Choroid plexus epithelial cell (primary cell): ENCODE measurements around the gene SPATA31C2.
A peak's percentile ranks its signal among the peaks of the same experiment; 100 is the strongest.
"Not testable (repeated sequence)": the region's sequence is repeated elsewhere in the genome, so short reads cannot be mapped to it uniquely, and the experiment has no call there.

Source experiments
- DNase-seq: peaks from one replicate; pipeline ENCODE4 v3.0.0-alpha.2; 2010; ENCODE audit warnings: low read depth
- H3K4me3 ChIP-seq: 2 replicates; pipeline ENCODE4 v1.5.1; 2011; ENCODE audit warnings: low read depth, mild to moderate bottlenecking, control low read depth, low read length, moderate library complexity
- TF ChIP-seq, protein P1 (sequence below): conservative IDR thresholded peaks from 2 replicates; pipeline ENCODE4 v1.5.1; 2011; ENCODE audit warnings: low read depth, mild to moderate bottlenecking, control low read depth, inconsistent platforms, low read length, moderate library complexity

The SPATA31C2 gene

DNA sequence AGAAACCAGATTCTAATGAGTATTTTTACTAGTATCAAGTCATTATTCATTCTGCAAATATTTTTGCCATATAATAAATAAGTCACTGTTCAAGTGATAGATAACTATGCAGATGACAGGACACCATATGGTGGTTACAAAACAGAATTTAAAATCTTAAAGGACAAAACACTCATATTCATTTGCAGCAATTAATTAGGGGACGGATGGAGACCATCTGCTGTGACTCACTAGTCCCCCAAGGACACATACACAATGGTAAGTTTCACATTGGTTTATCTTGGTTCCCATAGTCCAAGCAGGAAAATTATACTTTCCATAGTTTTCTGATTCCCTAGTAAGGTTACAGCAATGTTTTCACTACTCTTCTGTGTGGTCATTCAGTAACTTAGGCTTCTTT is 28.4 kb upstream of the SPATA31C2 start:
- TF ChIP-seq, protein P1, sequence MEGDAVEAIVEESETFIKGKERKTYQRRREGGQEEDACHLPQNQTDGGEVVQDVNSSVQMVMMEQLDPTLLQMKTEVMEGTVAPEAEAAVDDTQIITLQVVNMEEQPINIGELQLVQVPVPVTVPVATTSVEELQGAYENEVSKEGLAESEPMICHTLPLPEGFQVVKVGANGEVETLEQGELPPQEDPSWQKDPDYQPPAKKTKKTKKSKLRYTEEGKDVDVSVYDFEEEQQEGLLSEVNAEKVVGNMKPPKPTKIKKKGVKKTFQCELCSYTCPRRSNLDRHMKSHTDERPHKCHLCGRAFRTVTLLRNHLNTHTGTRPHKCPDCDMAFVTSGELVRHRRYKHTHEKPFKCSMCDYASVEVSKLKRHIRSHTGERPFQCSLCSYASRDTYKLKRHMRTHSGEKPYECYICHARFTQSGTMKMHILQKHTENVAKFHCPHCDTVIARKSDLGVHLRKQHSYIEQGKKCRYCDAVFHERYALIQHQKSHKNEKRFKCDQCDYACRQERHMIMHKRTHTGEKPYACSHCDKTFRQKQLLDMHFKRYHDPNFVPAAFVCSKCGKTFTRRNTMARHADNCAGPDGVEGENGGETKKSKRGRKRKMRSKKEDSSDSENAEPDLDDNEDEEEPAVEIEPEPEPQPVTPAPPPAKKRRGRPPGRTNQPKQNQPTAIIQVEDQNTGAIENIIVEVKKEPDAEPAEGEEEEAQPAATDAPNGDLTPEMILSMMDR: no peak
- no peak overlapping the region for H3K4me3 ChIP-seq
- DNase-seq: no peak

DNA sequence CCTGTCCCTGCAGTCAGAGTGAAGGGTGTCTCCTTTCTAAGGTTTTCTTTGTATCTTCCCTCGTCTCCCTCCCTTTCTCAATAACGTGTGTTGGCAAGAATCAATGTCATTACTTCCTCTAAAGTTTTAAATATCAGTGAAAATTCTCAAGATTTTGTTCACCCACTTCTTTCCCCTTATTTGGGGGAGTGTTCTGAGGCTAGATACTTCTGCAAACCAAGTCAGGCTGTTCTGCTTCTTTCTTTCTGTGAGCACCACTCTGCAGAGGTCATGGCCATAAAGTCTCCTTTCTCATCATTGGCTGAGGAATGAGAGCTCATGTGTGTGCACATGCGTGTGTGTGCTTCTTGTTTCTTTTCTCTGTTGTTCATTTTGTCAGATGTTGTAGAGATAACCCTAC is 26.6 kb upstream of the SPATA31C2 start:
- H3K4me3 ChIP-seq: no peak overlapping the region
- no peak for DNase-seq
- TF ChIP-seq, protein P1: no peak

DNA sequence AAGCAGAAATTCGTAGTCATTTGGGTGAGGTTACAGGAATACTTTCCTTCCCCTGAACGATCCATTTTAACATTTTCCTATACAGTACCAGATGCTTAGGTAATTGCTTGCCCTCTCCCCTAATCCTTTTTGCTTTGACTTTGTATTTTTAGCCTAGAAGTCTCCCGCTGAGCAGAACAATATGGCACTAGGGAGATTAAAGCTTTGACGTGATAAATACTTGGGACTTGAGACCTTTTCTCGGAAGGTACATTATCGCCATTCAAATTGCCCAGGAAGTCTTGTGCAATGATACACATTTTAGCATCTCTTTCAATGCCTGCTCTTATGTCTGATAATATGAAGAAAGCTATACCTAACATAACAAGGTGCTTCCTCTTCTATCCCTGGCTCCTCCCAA is 22.9 kb upstream of the SPATA31C2 start:
- H3K4me3 ChIP-seq: no peak overlapping the region
- TF ChIP-seq, protein P1: no peak
- DNase-seq: no peak

DNA sequence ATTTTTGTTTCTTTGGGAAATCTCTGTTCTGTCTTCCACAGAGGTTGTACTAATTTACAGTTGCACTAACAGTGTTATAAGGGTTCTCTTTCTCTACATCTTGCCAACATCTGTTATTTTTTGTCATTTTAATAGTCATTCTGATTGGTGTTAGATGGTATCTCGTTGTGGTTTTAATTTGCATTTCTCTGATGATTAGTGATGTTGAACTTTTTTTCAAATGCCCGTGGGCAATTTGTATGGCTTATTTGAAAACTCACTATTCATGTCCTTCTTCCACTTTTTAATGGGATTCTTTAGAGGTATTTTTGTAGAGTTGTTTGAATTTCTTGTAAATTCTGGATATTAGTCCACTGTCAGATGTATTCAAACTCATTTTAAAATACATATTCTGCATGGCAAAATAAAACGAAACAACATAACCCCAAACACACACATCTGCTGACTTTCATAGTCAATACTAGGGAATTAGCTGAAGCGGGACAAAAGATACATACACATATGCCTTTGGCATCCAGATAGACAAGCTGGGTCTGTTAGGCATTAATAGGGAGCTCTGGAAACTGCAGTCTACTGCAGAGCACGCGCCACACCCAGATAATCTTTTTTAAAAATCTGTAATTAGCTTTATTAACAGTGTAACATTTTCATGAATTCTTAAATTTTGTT is 5.8 kb upstream of the SPATA31C2 start:
- H3K4me3 ChIP-seq: no peak overlapping the region
- TF ChIP-seq, protein P1: no peak
- no peak for DNase-seq

DNA sequence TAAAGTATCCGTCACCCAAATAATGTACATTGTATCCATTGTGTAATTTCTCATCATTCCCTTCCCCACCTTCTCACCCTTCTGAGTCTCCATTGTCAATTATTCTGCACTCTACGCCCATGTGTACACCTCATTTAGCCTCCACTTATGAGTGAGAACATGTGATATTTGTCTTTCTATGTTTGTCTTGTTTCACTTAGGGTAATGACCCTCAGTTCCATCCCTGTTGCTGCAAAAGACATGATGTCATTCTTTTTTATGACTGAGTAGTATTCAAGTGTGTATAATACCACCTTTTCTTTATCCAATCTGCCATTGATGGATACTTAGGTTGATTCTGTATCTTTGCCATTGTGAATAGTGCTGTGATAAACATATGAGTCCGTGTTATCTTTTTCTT is 4.9 kb upstream of the SPATA31C2 start:
- no peak for DNase-seq
- H3K4me3 ChIP-seq: no peak overlapping the region
- TF ChIP-seq, protein P1: no peak

DNA sequence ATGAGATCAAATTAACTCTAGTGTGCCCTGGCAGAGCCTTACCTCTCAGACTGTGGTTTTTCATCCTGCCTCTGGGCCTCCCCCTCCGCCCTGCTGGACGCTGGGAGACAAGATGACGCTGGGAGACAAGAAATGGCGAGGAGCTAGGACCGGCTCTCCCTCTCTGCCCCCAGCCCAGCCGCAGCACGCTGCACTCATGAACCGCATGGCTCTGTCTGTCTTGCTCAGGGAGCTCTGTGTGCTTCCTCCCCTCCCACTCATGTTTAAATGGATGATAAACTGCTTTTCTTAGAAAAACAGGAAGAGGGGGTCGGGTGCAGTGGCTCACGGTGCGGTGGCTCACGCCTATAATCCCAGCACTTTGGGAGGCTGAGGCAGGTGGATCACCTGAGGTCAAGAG is 4.7 kb downstream of the SPATA31C2 start:
- DNase-seq: peak; percentile 11
- H3K4me3 ChIP-seq: not testable (repeated sequence)

DNA sequence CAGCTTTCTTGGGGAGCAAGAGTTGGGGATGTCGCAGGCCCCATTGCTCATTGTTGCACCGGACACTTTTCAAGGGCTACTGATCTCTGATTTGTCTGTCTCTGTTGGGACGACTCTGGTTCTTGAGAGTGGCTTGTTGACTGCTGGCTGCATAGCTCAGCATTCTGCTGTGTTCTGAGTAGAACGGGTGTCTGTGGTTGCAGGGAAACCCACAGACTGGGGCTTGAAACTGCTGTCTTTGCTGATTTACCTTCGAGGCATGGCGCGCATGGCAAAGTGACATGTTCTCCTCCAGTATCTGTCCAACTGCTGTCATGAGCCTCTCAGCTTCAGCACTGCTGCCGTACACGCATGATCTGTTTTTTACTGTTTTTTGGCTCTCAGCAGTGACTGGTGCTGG is 8.7 kb downstream of the SPATA31C2 start:
- DNase-seq, H3K4me3 ChIP-seq: not testable (repeated sequence)

DNA sequence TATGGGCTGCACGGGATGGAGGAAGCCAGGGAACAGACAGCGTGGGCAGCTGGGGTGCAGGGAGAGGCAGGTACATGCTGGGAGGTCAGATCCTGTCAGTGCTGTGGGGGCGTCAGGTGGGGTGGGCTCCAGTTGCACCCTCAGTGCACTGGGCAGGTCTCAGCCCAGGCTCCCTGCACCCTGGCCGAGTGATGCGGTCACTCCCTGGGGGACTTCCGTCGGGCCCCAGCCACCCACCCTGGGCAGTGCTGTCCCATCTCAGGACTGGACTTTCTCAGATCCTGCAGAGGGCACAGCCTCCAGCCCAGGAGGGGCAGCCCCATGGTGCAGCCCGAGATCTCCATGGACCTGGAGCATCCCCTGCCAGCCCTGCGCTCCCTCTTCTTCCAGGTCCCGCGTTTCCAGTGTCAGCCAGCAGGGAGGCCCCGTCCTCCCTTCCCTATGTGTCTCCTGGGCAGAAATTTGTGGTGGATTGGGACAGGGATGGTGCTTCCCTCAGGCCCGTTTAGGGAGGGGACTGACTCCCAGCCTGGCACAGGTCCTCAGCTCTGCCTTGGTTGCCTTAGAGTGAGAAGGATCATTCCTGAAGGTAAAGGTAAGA is 10.5 kb downstream of the SPATA31C2 start:
- DNase-seq, H3K4me3 ChIP-seq: not testable (repeated sequence)

DNA sequence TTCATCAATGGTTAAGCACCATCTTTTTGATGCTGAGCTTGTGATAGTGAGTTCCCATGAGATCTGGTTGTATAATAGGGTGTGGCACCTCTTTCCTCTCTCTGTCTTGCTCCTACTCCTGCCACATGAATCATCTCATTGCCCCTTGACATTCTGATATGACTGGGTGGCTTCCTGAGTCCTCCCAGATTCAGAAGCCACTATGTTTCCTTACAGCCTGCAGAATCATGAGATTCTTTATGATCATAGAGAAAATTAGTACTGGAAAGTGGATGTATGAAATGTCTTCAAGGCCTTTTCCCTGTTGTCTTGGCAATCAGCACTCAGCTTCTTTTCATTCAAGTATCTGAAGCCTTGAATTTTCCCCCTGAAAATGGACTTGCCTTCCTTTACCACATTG is 14.9 kb downstream of the SPATA31C2 start:
- DNase-seq, H3K4me3 ChIP-seq: not testable (repeated sequence)

DNA sequence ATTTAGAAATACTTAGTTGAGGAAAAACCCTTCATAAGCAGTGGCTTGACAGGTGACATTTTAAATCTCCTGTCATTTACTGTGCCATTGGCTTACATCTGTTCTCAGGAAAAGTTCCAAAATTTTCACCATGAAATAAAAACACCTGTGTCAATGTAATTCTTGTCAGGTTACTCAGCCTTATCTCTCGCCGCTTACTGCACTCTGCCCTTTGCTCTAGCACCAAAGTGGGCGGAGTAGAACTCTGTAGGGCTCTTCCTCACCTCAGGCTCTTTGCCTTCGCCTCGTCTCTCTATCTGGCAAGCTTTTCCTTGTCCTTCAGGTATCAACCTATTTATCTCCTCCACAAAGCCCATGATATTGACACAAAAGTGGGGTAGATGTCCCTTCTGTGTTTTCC is 20.2 kb downstream of the SPATA31C2 start:
- H3K4me3 ChIP-seq, DNase-seq: not testable (repeated sequence)

DNA sequence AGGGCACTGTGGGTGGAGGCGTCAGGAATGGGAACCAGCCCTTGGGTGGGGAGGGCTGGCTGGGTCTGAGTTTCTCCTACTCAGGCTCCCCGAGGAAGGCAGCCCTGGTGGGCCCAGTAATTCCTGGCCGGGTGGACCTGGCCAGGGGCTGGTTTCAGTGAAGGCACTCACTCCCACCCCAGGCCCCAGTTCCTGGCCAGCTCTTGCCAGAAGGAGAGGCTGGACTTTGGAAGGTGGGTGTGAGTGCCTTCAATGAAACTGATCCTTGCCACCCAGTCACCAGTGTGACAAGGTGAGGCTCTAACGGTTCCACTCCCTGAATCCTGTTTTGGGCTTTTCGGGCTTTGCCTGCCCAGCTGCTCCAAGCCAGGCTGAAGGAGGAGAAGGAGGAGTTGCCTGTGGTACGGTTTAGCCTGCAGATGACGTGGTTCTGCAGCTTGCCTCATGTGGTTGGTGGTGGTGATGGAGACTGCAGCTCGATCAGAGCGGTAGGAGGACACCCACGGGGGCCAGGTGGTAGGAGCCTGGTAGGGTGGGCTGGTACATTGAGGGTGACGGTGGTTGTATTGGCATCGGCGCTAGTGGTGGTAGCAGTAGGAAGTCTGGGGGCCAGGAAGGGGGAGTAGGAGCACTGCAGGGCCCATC is 23.2 kb downstream of the SPATA31C2 start:
- not testable (repeated sequence) for H3K4me3 ChIP-seq, DNase-seq

DNA sequence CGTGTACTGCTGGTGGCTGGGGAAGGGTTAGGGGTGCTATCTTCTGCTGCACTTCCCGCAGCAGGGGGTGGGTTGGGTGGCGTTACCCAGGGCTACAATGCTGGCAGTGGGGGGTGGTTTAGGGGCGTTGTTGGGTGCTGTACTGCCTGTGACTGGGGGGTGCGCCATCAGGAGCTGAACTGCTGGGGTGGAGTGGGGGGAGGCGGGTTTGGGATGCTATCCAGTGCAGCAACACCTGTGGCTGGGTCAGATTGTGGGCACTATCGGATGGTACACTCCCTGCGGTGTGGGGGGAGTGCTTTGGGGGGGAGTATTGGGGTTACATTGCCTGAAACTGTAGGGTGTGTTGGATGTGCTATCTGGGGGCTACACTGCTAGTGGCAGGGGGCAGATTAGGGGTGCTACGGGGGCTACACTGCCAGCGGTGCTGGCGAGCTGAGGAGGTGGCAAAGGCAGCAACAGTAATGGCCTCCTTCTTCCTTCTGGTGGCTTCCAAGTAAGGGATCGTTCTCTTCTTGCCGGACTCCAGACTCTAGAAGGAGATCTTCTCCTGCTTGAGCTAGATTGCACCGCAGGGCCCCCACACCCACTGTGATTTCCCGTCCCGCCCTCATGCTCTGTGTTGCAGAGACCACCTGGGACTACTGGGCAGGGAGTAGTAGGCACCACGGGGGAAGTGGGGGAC is 23.9 kb downstream of the SPATA31C2 start:
- DNase-seq: not testable (repeated sequence)

More for the DNA sequence above, 23.9 kb downstream of the SPATA31C2 start:
- not testable (repeated sequence) for H3K4me3 ChIP-seq
